Upper lobe of left lung (tissue), 4 donors: Measurements from ENCODE around the gene AKAP6.

Experiments
- CTCF ChIP-seq, 6 experiments: fragments of 450-650 bp in 4 of 6; fragments of 200-600 bp in 2 of 6; sonication (generic) in 2 of 6; IDR thresholded peaks; one replicate each; pipeline ENCODE4 v1.5.1; 2016 to 2019; ENCODE audit warnings: antibody characterized with exemption in 6 of 6
- EP300 ChIP-seq, 4 donors: sonication (generic); formaldehyde crosslinking; IDR thresholded peaks; one replicate each; pipeline ENCODE4 v1.5.1; 2017; ENCODE audit warnings: antibody characterized with exemption in 4 of 4, control low read depth in 2 of 4
- POLR2AphosphoS5 ChIP-seq, 2 donors: sonication (generic); formaldehyde crosslinking; IDR thresholded peaks; one replicate each; pipeline ENCODE4 v1.5.1; 2017; ENCODE audit warnings: antibody characterized with exemption in 2 of 2

DNA sequence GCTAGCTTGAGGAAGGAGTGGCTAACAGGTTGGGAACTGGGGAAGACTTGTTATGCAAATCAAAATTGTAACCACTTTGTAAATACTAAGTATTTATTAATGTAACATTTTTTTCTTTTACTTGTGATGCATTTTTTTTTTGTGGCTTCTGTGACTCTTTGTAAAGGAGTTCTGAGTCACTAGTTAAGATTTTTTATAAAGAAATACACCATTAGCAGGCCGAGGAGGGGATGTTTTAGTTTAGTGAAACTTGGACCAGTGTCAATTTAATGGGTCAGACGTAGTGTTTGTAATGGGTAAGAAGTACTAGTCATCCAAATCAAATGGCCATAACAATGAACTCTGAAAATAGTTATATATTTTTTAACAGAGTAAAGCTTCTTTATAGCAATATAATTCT lies 43.1 kb downstream of the AKAP6 start:
- TF ChIP-seq EP300 (IDR thresholded peaks at IDR 0.05) (no peak), CTCF (IDR thresholded peaks at IDR 0.05) (no peak), POLR2AphosphoS5 (IDR thresholded peaks at IDR 0.05) (no peak)
